Fibroblast of the conjunctiva (primary cell): Measurements from ENCODE around the gene LRRC71.

Experiments used
- DNase-seq: peaks from one replicate; pipeline ENCODE4 v3.0.0-alpha.2; 2010; ENCODE audit warnings: low read depth

Gene LRRC71

GRCh38 chr1:156947127-156947526 is 26.7 kb downstream of the LRRC71 start:
- DNase-seq = no peak

GRCh38 chr1:156947818-156948525 is 27.5 kb downstream of the LRRC71 start:
- no peak for DNase-seq

GRCh38 chr1:156948708-156949107 is 28.3 kb downstream of the LRRC71 start:
- DNase-seq = no peak

GRCh38 chr1:156949127-156949526 is 28.7 kb downstream of the LRRC71 start:
- DNase-seq = no peak

DNA sequence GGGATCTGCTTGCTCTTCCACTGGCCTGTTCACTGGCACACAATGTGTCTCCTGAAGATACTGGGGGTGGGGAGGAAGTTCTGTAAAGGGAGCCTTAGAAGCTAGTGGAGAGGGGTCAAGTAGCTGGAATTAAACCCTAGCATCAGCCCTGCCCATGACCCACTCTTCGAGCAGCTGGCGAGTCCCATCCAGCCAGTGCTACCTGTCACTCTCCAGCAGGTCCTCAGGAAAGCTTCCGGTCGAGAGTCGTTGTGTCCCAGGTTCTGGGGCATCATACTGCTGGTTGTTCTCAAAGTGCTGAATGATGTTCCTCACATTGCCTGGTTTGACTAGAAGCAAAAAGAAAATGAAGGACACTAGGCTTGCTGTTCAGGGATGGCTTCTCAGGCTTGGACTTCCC is 30.9 kb downstream of the LRRC71 start:
- DNase-seq = no peak

GRCh38 chr1:156953571-156953970 is 33.1 kb downstream of the LRRC71 start:
- DNase-seq = no peak

- DNase-seq = no peak
Measured at GRCh38 chr1:156956333-156956732, 35.9 kb downstream of the LRRC71 start.

- DNase-seq = no peak
Measured at GRCh38 chr1:156957634-156958033, 37.2 kb downstream of the LRRC71 start.

DNA sequence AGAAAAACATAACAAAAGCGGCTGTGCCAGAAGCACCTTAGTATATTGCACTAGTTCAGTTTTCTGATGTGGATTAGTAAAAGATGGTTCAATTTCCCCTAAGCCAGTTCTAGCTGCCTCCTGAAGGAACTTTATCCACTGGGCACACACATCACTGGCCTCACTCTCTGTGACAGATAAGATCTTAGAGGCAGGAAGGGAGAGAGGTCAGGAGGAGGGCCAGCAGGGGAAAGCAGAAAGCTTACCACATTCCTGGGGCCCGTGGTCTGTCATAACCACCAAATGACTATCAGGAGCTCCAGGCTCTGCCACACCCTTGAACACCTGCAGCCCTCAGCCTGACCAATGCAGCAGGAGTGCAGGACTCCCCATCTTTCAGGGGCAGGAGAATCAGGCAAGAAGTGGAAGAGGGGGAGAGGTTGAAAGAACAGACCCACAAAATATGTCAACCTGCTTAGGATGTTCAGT is 37.8 kb downstream of the LRRC71 start:
- DNase-seq = no peak

DNA sequence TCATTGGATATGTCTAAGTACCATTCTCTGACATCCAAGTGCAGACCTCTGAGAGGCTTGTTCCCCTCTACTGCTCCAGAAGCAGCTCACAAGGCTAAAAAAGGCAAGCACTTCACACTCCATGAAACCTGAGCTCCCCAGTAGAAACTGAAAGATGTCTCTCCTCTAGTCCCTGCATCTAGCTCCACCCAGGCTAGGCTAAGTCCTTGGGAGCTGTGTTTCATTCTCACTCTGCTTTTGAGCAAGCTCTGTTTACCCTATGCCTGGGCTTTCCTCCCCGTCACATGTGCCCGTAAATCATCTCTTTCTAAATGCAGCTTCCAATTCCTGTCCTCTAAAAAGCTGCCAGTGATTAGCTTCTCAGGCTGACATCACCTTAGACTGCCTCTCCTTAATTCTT is 39.0 kb downstream of the LRRC71 start:
- no peak for DNase-seq

DNA sequence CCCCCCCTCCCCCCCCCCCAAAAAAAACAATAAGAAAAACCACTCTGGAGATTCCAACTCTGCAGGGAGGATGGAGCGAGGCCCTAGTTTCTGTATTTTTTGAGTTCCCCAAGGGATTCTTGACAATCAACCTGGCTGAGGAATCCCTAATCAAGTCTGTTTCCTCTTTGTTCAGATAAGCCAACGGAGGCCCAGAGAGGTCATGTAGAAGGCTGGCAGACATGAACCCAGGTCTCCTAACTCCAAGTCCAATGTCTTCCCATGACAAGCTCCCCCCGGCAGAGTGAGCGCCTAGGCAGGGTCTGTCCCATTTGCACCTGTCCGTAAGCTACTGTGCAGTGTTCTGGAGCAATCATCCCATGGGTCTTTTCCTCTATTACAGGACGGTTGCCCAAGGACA is 39.5 kb downstream of the LRRC71 start:
- no peak for DNase-seq

DNA sequence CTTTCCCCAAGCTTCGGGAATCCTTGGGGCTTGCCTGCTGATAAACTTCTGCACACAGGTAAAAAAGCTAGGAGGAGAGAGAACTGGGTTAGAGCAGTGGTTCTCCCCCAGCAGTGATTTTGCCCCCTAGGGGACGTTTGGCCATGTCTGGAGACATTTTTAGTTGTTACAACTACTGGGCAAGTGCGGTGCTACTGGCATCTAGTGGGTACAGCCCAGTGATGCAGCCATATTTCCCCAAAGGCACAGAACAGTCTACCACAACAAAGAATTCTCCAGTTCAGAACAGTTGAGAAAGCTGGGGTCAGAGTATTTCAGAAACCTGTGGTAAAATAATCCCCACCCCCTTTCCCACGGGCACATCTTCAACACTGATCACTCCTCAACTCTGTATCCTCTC is 41.3 kb downstream of the LRRC71 start:
- no peak for DNase-seq

- DNase-seq = no peak
Measured at GRCh38 chr1:156963621-156964020, 43.2 kb downstream of the LRRC71 start.

DNA sequence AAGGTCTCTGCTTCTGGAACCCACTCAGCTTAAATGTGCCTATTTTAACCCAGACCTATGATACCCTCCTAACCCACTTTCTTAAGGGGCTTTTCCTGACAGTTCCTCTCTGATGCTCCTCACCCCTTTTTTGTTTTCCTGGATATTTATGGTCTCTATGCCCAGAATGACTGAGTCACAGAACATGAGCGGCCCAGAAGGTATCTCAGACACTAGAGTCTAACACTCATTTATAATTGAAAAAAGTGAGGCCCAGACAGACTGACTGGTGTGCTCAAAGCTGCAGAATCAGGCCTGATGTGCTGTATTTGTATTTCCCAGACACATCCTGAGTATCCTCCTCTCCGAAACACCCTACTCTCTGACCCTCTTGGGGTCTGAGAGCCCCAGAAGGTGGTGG is 44.0 kb downstream of the LRRC71 start:
- DNase-seq = no peak

DNA sequence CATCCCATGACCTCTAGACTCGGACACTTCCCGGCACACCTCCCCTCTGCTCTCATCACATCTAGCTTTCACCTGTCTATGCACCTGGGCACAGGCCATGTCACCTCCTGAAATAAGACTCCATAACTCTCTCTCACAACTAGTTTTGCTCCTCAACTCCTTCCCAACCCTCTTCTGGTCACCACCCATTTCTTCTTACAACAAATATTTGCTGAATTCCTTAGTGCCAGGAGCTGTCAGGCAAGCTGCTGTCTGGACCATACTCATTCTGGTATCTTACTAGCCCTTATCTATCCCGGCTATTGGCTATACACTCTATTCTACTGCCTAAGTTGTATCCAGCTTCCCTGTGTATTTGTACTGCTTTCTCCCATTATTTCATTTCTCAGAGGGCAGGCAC is 49.1 kb downstream of the LRRC71 start:
- DNase-seq = no peak

DNA sequence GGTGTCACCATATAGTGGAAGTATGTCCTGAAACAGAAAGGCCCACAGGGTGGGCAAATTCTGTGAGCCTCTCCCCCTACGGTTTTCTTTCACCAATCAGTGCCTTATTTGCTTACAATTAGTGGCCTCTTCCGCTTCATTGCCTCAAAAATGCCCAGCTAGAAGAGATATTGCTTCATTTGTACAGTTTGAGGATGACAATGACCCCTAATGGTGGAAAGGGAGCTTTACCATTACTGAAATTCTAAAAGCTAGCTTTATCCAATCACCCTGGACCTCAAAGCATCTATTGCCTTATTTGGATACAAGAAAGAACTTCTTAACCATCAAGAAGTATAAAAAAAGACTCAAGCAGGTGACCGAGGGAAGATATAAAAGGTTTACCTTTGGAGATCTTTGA is 49.6 kb downstream of the LRRC71 start:
- DNase-seq = no peak

DNA sequence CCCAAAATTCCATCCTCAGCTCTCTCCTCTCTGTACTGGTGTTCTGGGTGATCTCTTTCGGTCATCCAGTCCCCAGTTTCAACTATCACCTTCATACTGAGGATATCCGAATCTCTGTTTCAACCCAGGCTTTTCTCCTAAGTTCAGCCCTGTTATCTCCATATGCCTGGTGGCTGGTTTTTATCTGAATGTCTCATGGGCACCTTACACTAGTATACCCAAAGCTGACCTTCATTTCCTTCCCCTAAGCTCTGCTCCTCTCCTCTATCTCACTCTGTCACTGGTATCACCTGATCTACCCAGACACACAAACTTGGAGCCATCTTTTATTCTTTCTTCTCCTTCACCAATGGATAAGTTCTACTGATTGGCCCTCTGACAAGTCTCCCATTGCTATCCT is 53.0 kb downstream of the LRRC71 start:
- DNase-seq = no peak

DNA sequence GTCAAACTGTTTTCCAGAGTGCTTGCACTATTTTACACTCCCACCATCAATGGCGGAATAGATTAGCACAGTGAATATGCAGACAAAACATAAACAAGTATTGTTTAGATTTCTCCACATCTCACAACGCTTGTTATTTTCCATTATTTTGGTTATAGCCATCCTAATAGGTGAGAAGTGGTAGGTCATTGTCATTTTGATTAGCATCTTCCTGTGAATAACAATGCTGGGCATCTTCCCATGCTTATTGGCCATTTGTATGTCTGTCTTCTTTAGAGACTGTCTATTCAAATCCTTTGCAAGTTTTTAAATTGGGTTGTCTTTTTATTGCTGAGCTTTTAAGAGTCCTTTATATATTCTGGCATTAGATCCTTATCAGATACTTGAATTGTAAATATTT is 54.7 kb downstream of the LRRC71 start:
- no peak for DNase-seq

- DNase-seq = no peak
Measured at GRCh38 chr1:156980551-156980950, 60.1 kb downstream of the LRRC71 start.
